ENCODE results near the gene FBXL17. TPM values are rescaled to one million over a fixed set of nuclear protein-coding genes. Genes with fewer than 3 reads are reported as not detected.

Gene FBXL17
- total RNA-seq, 2 donors from 2014 or later = 24.8 to 58.2 TPM

GRCh38 chr5:108122702-108123101 is 259.2 kb downstream of the FBXL17 start:
- DNase-seq (ENCODE audit: low spot score) (no peak), ATAC-seq (ENCODE audit: insufficient number of reproducible peaks, low FRiP score, low read depth) (no peak)
- H3K4me1 ChIP-seq (ENCODE audit: control insufficient read depth in 1 of 2, low read depth in 2 of 2) = no peaks in the 10 kb centered on the region
- TF ChIP-seq CTCF (IDR thresholded peaks at IDR 0.05) = no peak
- no peaks in the 10 kb centered on the region for H3K27me3 ChIP-seq (replicated peaks; ENCODE audit: insufficient read depth)
- no peak overlapping the region for H3K27ac ChIP-seq
- no peaks in the 10 kb centered on the region for H3K9me3 ChIP-seq
- H3K4me3 ChIP-seq = no peak overlapping the region
- H3K36me3 ChIP-seq = no peaks in the 10 kb centered on the region

GRCh38 chr5:108118813-108119514 is 262.9 kb downstream of the FBXL17 start:
- Histone ChIP-seq H3K27ac (no peak overlapping the region), H3K36me3 (no peaks in the 10 kb centered on the region), H3K4me1 (ENCODE audit: control insufficient read depth in 1 of 2, low read depth in 2 of 2) (no peaks in the 10 kb centered on the region), H3K27me3 (replicated peaks; ENCODE audit: insufficient read depth) (no peaks in the 10 kb centered on the region), H3K4me3 (no peak overlapping the region), H3K9me3 (no peaks in the 10 kb centered on the region)
- ATAC-seq (ENCODE audit: insufficient number of reproducible peaks, low FRiP score, low read depth) = no peak
- TF ChIP-seq CTCF (IDR thresholded peaks at IDR 0.05) = no peak
- DNase-seq (ENCODE audit: low spot score) = no peak

- no peak overlapping the region for H3K4me3 ChIP-seq
- no peak for DNase-seq (ENCODE audit: low spot score)
- no peak overlapping the region for H3K27ac ChIP-seq
- ATAC-seq (ENCODE audit: insufficient number of reproducible peaks, low FRiP score, low read depth) = no peak
- H3K27me3 ChIP-seq (replicated peaks; ENCODE audit: insufficient read depth) = no peaks in the 10 kb centered on the region
- no peaks in the 10 kb centered on the region for H3K9me3 ChIP-seq
- TF ChIP-seq CTCF (IDR thresholded peaks at IDR 0.05) = no peak
- no peaks in the 10 kb centered on the region for H3K4me1 ChIP-seq (ENCODE audit: control insufficient read depth in 1 of 2, low read depth in 2 of 2)
- H3K36me3 ChIP-seq = no peaks in the 10 kb centered on the region
Observed at GRCh38 chr5:108115673-108116072, 266.2 kb downstream of the FBXL17 start.

GRCh38 chr5:108113950-108114349 is 267.9 kb downstream of the FBXL17 start:
- TF ChIP-seq CTCF (IDR thresholded peaks at IDR 0.05) = no peak
- Histone ChIP-seq H3K36me3 (no peaks in the 10 kb centered on the region), H3K4me1 (ENCODE audit: control insufficient read depth in 1 of 2, low read depth in 2 of 2) (no peaks in the 10 kb centered on the region), H3K27me3 (replicated peaks; ENCODE audit: insufficient read depth) (no peaks in the 10 kb centered on the region), H3K4me3 (no peak overlapping the region), H3K9me3 (no peaks in the 10 kb centered on the region), H3K27ac (no peak overlapping the region)
- no peak for DNase-seq (ENCODE audit: low spot score)
- no peak for ATAC-seq (ENCODE audit: insufficient number of reproducible peaks, low FRiP score, low read depth)

GRCh38 chr5:108111736-108112135 is 270.2 kb downstream of the FBXL17 start:
- no peak for ATAC-seq (ENCODE audit: insufficient number of reproducible peaks, low FRiP score, low read depth)

More at GRCh38 chr5:108111736-108112135, 270.2 kb downstream of the FBXL17 start:
- TF ChIP-seq CTCF (IDR thresholded peaks at IDR 0.05) = no peak
- Histone ChIP-seq H3K27ac (no peak overlapping the region), H3K9me3 (no peaks in the 10 kb centered on the region), H3K27me3 (replicated peaks; ENCODE audit: insufficient read depth) (no peaks in the 10 kb centered on the region), H3K4me1 (ENCODE audit: control insufficient read depth in 1 of 2, low read depth in 2 of 2) (no peaks in the 10 kb centered on the region), H3K36me3 (no peaks in the 10 kb centered on the region), H3K4me3 (no peak overlapping the region)
- no peak for DNase-seq (ENCODE audit: low spot score)
